A673 (cell line): ENCODE measurements around the gene ELF5. TPM values are rescaled to one million over a fixed set of nuclear protein-coding genes. Genes with fewer than 3 reads are reported as not detected.

Experiments
- BruUV-seq: library from RNA; stranded (reverse); fragments of 400-500 nt; replicated peaks from 2 replicates; lab custom pipeline; 2021; lab: Mats Ljungman, UMichigan
- CTCF ChIA-PET: fragments of 300-600 bp; sonication (Branson Sonifier 250); formaldehyde crosslinking; loops from one replicate; lab custom pipeline; 2022; ENCODE audit warnings: antibody characterized with exemption; lab: Charles Lee
- POLR2A ChIA-PET: fragments of 300-600 bp; sonication (Branson Sonifier 250); formaldehyde crosslinking; loops from one replicate; lab custom pipeline; 2022; ENCODE audit warnings: antibody characterized with exemption; ENCODE audit not compliant: low non-redundant PET; lab: Charles Lee
- DNase-seq: peaks from one replicate; pipeline ENCODE4 v3.0.0-alpha.2; 2015; ENCODE audit warnings: low spot score
- H3K27ac ChIP-seq: fragments of 200-600 bp; sonication (generic); 2 replicates; pipeline ENCODE4 v1.5.1; 2016; ENCODE audit warnings: mixed run types, low read depth, mild to moderate bottlenecking, mixed read lengths, antibody characterized with exemption, low read length; ENCODE audit not compliant: poor library complexity, severe bottlenecking
- H3K27me3 ChIP-seq: fragments of 200-600 bp; sonication (generic); replicated peaks from 2 replicates; pipeline ENCODE4 v1.6.1; 2017; ENCODE audit warnings: mixed run types, low read depth, mild to moderate bottlenecking, mixed read lengths, antibody characterized with exemption, low read length; ENCODE audit not compliant: insufficient read depth, poor library complexity
- H3K36me3 ChIP-seq: fragments of 200-600 bp; sonication (generic); 2 replicates; pipeline ENCODE4 v1.6.1; 2016; ENCODE audit warnings: mixed run types, mild to moderate bottlenecking, mixed read lengths, antibody characterized with exemption, low read length; ENCODE audit not compliant: insufficient read depth, poor library complexity, severe bottlenecking
- H3K4me1 ChIP-seq: fragments of 200-600 bp; sonication (generic); 2 replicates; pipeline ENCODE4 v1.6.1; 2017; ENCODE audit warnings: mixed run types, mild to moderate bottlenecking, mixed read lengths, antibody characterized with exemption, low read length; ENCODE audit not compliant: insufficient read depth, poor library complexity, severe bottlenecking
- H3K4me3 ChIP-seq: fragments of 200-600 bp; sonication (generic); 2 replicates; pipeline ENCODE4 v1.5.1; 2016; ENCODE audit warnings: low read depth, mixed run types, mild to moderate bottlenecking, mixed read lengths, low read length; ENCODE audit not compliant: poor library complexity, severe bottlenecking
- H3K9me3 ChIP-seq: fragments of 200-600 bp; sonication (generic); 2 replicates; pipeline ENCODE4 v1.6.1; 2016; ENCODE audit warnings: mixed run types, low read depth, mild to moderate bottlenecking, mixed read lengths, antibody characterized with exemption, low read length; ENCODE audit not compliant: poor library complexity, severe bottlenecking
- EZH2 ChIP-seq: fragments of 200-600 bp; sonication (generic); IDR thresholded peaks from 2 replicates; pipeline ENCODE4 v1.6.1; 2017; ENCODE audit warnings: borderline replicate concordance, low read depth, mild to moderate bottlenecking, mixed read lengths, antibody characterized with exemption, low read length; ENCODE audit not compliant: poor library complexity, severe bottlenecking
- intact Hi-C: fragments of 100-400 bp; cut with micrococcal nuclease; formaldehyde crosslinking; loops from one replicate; pipeline ENCODE4 v1.10.0; 2022; ENCODE audit not compliant: unreplicated experiment
- total RNA-seq: library from RNA; stranded (reverse); gene quantifications from 2 replicates; pipeline ENCODE4 v1.2.3, GENCODE V29; 2021
- TF ChIP-seq, protein P1 (sequence below): fragments of 300-800, 200-600 bp; sonication (generic); conservative IDR thresholded peaks from 2 replicates; pipeline ENCODE4 v1.5.1; 2017; ENCODE audit warnings: low read depth, mild to moderate bottlenecking, antibody characterized with exemption, low read length, moderate library complexity, mixed read lengths

Gene ELF5
- total RNA-seq, 1 experiment from 2014 or later: not detected

DNA sequence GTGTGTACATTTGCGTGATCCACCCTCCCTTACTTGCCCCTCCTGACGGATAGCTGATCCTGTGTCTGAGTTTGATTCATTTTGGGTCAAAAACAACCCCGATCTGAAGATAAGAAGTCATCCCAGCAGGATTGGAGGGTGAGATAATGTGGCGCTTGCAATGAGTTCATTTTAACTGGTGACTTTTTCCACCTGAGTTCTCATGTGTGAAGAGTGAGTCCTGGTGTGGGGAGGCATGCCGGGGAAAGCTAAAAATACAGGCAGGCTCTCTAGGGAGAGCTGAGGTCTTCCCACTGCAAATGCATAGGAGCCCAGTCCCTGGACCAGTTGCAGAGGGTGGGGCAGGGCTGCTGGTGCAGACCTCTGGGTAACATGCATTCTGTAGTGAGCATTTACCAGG is 35.7 kb upstream of the ELF5 start:
- BruUV-seq: no TSS peak
- H3K36me3 ChIP-seq: no peaks in the 10 kb centered on the region
- ChIA-PET CTCF (no interaction called here), POLR2A (no interaction called here)
- H3K27me3 ChIP-seq: peaks cover 84% of the 10 kb centered on the region
- H3K9me3 ChIP-seq: no peaks in the 10 kb centered on the region
- TF ChIP-seq EZH2: no peak
- TF ChIP-seq, protein P1, sequence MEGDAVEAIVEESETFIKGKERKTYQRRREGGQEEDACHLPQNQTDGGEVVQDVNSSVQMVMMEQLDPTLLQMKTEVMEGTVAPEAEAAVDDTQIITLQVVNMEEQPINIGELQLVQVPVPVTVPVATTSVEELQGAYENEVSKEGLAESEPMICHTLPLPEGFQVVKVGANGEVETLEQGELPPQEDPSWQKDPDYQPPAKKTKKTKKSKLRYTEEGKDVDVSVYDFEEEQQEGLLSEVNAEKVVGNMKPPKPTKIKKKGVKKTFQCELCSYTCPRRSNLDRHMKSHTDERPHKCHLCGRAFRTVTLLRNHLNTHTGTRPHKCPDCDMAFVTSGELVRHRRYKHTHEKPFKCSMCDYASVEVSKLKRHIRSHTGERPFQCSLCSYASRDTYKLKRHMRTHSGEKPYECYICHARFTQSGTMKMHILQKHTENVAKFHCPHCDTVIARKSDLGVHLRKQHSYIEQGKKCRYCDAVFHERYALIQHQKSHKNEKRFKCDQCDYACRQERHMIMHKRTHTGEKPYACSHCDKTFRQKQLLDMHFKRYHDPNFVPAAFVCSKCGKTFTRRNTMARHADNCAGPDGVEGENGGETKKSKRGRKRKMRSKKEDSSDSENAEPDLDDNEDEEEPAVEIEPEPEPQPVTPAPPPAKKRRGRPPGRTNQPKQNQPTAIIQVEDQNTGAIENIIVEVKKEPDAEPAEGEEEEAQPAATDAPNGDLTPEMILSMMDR: no peak
- H3K4me3 ChIP-seq: no peak overlapping the region
- no peak for DNase-seq
- no peak overlapping the region for H3K27ac ChIP-seq
- intact Hi-C loops: no loop called here
- no peaks in the 10 kb centered on the region for H3K4me1 ChIP-seq

GRCh38 chr11:34548278-34548677 is 34.7 kb upstream of the ELF5 start:
- BruUV-seq: no TSS peak
- Histone ChIP-seq H3K4me1 (no peaks in the 10 kb centered on the region), H3K4me3 (no peak overlapping the region), H3K27me3 (peaks cover 87% of the 10 kb centered on the region), H3K27ac (no peak overlapping the region), H3K36me3 (no peaks in the 10 kb centered on the region), H3K9me3 (no peaks in the 10 kb centered on the region)
- DNase-seq: no peak
- ChIA-PET CTCF (no interaction called here), POLR2A (no interaction called here)
- intact Hi-C loops: no loop called here
- TF ChIP-seq EZH2: no peak
- TF ChIP-seq, protein P1: no peak

- no peak overlapping the region for H3K4me3 ChIP-seq
- H3K9me3 ChIP-seq: no peaks in the 10 kb centered on the region
- no peak for DNase-seq
- no peak for TF ChIP-seq EZH2
- TF ChIP-seq, protein P1: no peak
- CTCF ChIA-PET: no interaction called here
- POLR2A ChIA-PET: no interaction called here
- no TSS peak for BruUV-seq
- H3K36me3 ChIP-seq: no peaks in the 10 kb centered on the region
- intact Hi-C loops: no loop called here
- peaks cover 87% of the 10 kb centered on the region for H3K27me3 ChIP-seq
- H3K4me1 ChIP-seq: no peaks in the 10 kb centered on the region
- H3K27ac ChIP-seq: no peak overlapping the region
These were observed 33.1 kb upstream of the ELF5 start for GRCh38 chr11:34546511-34547209.
